Measurements from ENCODE around the gene DHFR.
A peak's percentile ranks its signal among the peaks of the same experiment; 100 is the strongest.

The DHFR gene

GRCh38 chr5:80634193-80634592, 20.6 kb downstream of the DHFR start:
- intact Hi-C loops (cut with micrococcal nuclease) = no loop called here
- Mint-ChIP-seq H3K27ac (no peak overlapping the region), H3K9me3 (no peaks in the 10 kb centered on the region), H3K27me3 (no peaks in the 10 kb centered on the region), H3K4me3 (no peak overlapping the region), H3K36me3 (ENCODE audit: low read depth) (peaks cover 27% of the 10 kb centered on the region), H3K4me1 (ENCODE audit: low read depth) (peaks cover 12% of the 10 kb centered on the region)

- Mint-ChIP-seq H3K9me3 (no peaks in the 10 kb centered on the region), H3K4me1 (ENCODE audit: low read depth) (peaks cover 12% of the 10 kb centered on the region), H3K36me3 (ENCODE audit: low read depth) (peaks cover 12% of the 10 kb centered on the region), H3K4me3 (no peak overlapping the region), H3K27me3 (no peaks in the 10 kb centered on the region), H3K27ac (no peak overlapping the region)
- intact Hi-C loops (cut with micrococcal nuclease) = no loop called here
These were observed 22.1 kb downstream of the DHFR start for GRCh38 chr5:80632700-80633099.

DNA sequence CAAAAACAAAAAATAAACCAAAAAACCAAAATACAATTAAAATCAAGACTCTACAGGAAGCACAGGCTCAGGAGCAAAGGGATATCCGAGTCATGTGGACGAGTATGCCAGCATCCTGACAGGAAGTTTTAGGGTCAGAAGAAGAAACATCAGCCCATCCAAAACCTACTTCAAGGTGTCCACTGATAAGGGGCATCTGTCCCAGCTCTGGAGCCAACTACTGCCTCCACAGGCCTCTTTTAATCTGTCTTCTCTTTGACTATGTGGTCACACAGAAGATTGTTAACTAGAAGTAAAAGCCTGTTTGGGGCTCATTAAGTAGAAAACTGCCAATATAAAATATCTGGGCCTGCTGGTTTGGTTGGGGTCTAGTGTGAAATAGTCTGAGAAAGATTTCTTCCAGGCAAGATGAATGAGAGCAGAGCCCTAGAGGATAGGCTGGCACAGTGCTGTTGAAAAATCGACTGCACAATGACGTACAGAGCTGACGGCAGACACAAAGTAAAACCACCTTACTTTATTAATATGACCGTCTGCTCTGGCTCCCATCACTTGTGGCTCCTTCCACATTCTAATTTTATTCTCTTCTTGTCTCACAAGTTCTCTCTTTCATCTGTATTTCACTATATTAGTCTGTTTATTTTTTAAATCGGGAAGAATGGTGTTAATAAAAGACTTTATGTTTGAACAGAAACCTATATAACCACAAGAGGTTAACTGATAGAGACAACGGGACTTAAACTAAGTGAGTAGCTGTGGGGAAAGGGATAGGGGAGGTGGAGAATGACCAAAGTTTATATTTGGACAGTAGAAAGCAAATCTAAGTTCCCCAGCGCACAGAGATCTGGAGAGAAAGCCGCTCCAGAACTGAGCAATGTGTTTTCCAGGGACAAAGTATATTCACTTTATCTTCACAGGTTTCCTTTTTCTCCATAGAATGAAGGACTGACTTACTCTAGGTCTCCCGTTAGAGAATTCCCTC, 23.2 kb downstream of the DHFR start:
- peaks cover 5% of the 10 kb centered on the region for H3K36me3 Mint-ChIP-seq (ENCODE audit: low read depth)
- peaks cover 12% of the 10 kb centered on the region for H3K4me1 Mint-ChIP-seq (ENCODE audit: low read depth)
- no peak overlapping the region for H3K27ac Mint-ChIP-seq
- intact Hi-C loops (cut with micrococcal nuclease) = no loop called here
- no peaks in the 10 kb centered on the region for H3K27me3 Mint-ChIP-seq
- H3K4me3 Mint-ChIP-seq = no peak overlapping the region
- H3K9me3 Mint-ChIP-seq = no peaks in the 10 kb centered on the region

GRCh38 chr5:80629281-80629680, 25.5 kb downstream of the DHFR start:
- no peaks in the 10 kb centered on the region for H3K9me3 Mint-ChIP-seq
- H3K36me3 Mint-ChIP-seq (ENCODE audit: low read depth) = no peaks in the 10 kb centered on the region
- intact Hi-C loops (cut with micrococcal nuclease) = no loop called here
- no peak overlapping the region for H3K4me3 Mint-ChIP-seq
- peak overlapping the region; percentile 63 for H3K27ac Mint-ChIP-seq
- H3K27me3 Mint-ChIP-seq = no peaks in the 10 kb centered on the region
- peaks cover 12% of the 10 kb centered on the region for H3K4me1 Mint-ChIP-seq (ENCODE audit: low read depth)

- H3K27ac Mint-ChIP-seq = no peak overlapping the region
- peaks cover 38% of the 10 kb centered on the region for H3K4me1 Mint-ChIP-seq (ENCODE audit: low read depth)
- peaks cover 16% of the 10 kb centered on the region for H3K9me3 Mint-ChIP-seq
- peaks cover 14% of the 10 kb centered on the region for H3K36me3 Mint-ChIP-seq (ENCODE audit: low read depth)
- intact Hi-C loops (cut with micrococcal nuclease) = no loop called here
- no peak overlapping the region for H3K4me3 Mint-ChIP-seq
- no peaks in the 10 kb centered on the region for H3K27me3 Mint-ChIP-seq
These were observed 29.6 kb downstream of the DHFR start for GRCh38 chr5:80625230-80625629.

DNA sequence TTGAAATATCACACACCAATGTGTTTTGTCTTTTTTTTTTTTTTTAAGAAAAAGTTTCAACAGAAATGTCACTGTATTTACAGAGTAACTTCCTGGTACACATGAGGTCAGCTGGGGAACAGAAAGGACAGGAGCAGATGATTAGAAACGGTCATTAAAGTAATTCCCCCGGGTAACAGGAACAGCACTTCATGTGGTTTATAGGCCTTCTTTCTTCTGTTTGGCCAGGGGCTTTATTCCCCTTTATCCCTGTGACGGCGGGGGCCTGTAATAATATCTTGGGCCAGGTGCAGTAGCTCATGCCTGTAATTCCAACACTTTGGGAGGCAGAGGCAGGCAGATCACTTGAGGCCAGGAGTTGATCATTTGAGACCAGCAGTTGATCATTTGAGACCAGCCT, 30.8 kb downstream of the DHFR start:
- intact Hi-C loops (cut with micrococcal nuclease) = no loop called here
- H3K27me3 Mint-ChIP-seq = no peaks in the 10 kb centered on the region
- peaks cover 33% of the 10 kb centered on the region for H3K4me1 Mint-ChIP-seq (ENCODE audit: low read depth)
- peaks cover 16% of the 10 kb centered on the region for H3K9me3 Mint-ChIP-seq
- peak overlapping the region; percentile 64 for H3K27ac Mint-ChIP-seq
- peaks cover 14% of the 10 kb centered on the region for H3K36me3 Mint-ChIP-seq (ENCODE audit: low read depth)
- no peak overlapping the region for H3K4me3 Mint-ChIP-seq

DNA sequence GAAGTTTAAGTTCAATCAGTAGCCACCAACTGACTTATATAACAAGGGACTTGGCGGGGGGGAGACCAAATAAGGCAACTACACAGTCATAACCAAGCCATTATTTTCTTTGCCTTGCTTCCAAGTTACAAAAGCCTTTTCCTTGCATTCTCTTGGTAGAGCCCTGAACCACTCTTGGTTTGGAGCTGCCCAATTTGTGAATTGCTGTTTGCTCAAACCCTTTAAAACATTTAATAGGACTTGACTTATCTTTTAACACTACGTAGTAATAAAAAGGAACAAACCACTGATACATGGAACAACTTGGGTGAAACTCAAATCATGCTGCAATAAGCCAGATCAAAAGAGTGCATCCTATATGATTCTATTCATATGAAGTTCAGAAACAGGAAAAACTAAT, 32.0 kb downstream of the DHFR start:
- H3K4me1 Mint-ChIP-seq (ENCODE audit: low read depth) = peaks cover 33% of the 10 kb centered on the region
- H3K4me3 Mint-ChIP-seq = no peak overlapping the region
- peaks cover 14% of the 10 kb centered on the region for H3K36me3 Mint-ChIP-seq (ENCODE audit: low read depth)
- no peak overlapping the region for H3K27ac Mint-ChIP-seq
- intact Hi-C loops (cut with micrococcal nuclease) = no loop called here
- peaks cover 16% of the 10 kb centered on the region for H3K9me3 Mint-ChIP-seq
- no peaks in the 10 kb centered on the region for H3K27me3 Mint-ChIP-seq

DNA sequence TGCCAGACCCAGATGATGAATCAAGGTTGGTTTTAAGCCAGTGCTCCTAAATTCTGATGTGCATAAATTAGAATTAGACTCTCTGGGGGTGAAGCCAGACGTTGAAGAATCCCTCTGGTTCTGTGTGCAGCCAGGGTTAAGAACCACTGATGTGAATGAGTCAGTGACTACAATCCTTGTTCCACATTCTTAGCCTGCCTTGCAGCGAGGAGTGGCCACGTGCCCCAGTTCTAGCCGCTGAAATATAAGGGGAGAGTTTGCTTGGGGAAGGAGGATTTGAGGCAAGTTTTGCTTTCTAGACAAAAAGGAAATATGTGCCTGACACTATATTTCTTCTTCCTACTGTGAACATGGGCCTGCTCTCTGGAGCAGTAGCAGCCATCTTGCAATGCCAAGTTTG, 34.6 kb downstream of the DHFR start:
- intact Hi-C loops (cut with micrococcal nuclease) = no loop called here
- peaks cover 14% of the 10 kb centered on the region for H3K36me3 Mint-ChIP-seq (ENCODE audit: low read depth)
- H3K27ac Mint-ChIP-seq = no peak overlapping the region
- peaks cover 33% of the 10 kb centered on the region for H3K4me1 Mint-ChIP-seq (ENCODE audit: low read depth)
- no peaks in the 10 kb centered on the region for H3K27me3 Mint-ChIP-seq
- peaks cover 16% of the 10 kb centered on the region for H3K9me3 Mint-ChIP-seq
- H3K4me3 Mint-ChIP-seq = no peak overlapping the region

DNA sequence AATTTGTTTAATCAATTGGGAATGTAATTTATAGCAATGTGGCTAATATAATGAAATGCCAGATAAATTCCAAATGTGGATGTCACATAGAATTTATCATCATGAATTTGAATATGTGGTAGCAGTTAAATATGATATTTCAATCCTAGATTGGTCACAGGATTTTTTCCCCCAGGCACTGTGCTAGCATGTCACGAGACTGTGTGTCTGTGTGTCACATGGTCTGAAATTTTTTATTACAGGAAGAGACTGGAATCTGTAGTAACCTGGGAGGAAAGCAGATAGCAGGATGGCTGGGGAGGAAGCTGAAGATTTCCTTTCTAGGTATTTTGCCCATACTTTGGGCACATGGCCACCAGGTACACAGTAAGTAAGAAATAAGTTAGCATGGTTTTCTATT, 35.7 kb downstream of the DHFR start:
- no peak overlapping the region for H3K27ac Mint-ChIP-seq
- intact Hi-C loops (cut with micrococcal nuclease) = no loop called here
- no peak overlapping the region for H3K4me3 Mint-ChIP-seq
- no peaks in the 10 kb centered on the region for H3K27me3 Mint-ChIP-seq
- H3K36me3 Mint-ChIP-seq (ENCODE audit: low read depth) = peaks cover 14% of the 10 kb centered on the region
- peaks cover 31% of the 10 kb centered on the region for H3K4me1 Mint-ChIP-seq (ENCODE audit: low read depth)
- peaks cover 16% of the 10 kb centered on the region for H3K9me3 Mint-ChIP-seq

DNA sequence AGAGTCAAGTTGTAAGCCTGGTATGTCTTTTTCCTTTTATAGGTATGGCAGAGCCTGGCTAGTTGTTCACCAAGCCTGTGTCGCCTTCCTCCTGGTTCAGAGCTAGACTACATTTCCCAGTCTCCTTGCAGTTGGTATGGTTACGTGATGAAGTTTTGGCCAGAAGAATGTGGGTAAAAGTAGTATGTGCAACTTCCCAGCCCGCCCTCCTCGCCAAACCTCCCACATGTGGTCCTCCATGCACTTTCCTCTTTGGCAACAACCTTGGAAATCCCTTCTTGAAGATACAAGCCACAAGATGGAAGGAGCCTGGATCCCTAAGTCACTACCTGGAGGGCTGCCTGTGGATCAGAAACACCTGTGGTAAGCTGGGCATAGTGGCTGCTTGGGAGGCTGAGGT, 36.3 kb downstream of the DHFR start:
- Mint-ChIP-seq H3K4me1 (ENCODE audit: low read depth) (peaks cover 24% of the 10 kb centered on the region), H3K27ac (no peak overlapping the region), H3K27me3 (no peaks in the 10 kb centered on the region), H3K4me3 (no peak overlapping the region), H3K36me3 (ENCODE audit: low read depth) (peaks cover 14% of the 10 kb centered on the region), H3K9me3 (peaks cover 16% of the 10 kb centered on the region)
- intact Hi-C loops (cut with micrococcal nuclease) = no loop called here

GRCh38 chr5:80615266-80615914, 39.4 kb downstream of the DHFR start:
- Mint-ChIP-seq H3K27me3 (no peaks in the 10 kb centered on the region), H3K27ac (no peak overlapping the region), H3K9me3 (peaks cover 10% of the 10 kb centered on the region), H3K4me3 (no peak overlapping the region), H3K36me3 (ENCODE audit: low read depth) (peaks cover under 1% of the 10 kb centered on the region), H3K4me1 (ENCODE audit: low read depth) (peaks cover 5% of the 10 kb centered on the region)
- intact Hi-C loops (cut with micrococcal nuclease) = no loop called here

GRCh38 chr5:80609692-80610091, 45.1 kb downstream of the DHFR start:
- H3K27me3 Mint-ChIP-seq = no peaks in the 10 kb centered on the region
- no peak overlapping the region for H3K27ac Mint-ChIP-seq
- intact Hi-C loops (cut with micrococcal nuclease) = no loop called here
- peaks cover 9% of the 10 kb centered on the region for H3K9me3 Mint-ChIP-seq
- no peak overlapping the region for H3K4me3 Mint-ChIP-seq
- peaks cover 17% of the 10 kb centered on the region for H3K4me1 Mint-ChIP-seq (ENCODE audit: low read depth)
- no peaks in the 10 kb centered on the region for H3K36me3 Mint-ChIP-seq (ENCODE audit: low read depth)

DNA sequence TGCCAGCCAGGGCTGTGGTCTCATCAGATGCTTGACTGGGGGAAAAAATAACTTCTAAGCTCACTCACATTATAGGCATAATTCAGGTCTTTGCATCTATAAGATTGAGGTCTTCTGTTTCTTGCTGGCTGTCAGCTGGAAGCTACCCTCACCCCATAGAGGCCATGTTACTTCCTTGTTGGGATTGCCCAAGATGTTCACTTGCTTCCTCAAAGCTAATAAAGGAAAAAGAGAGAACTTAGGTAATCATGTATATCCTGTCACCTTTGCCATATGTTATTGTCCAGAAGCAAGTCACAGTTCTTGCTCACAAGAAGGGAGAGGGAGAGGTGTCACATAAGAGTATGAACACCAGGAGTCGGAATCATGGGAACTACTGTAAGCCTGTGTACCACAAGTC, 46.1 kb downstream of the DHFR start:
- intact Hi-C loops (cut with micrococcal nuclease) = no loop called here
- no peak overlapping the region for H3K4me3 Mint-ChIP-seq
- H3K9me3 Mint-ChIP-seq = peaks cover 9% of the 10 kb centered on the region
- peaks cover 17% of the 10 kb centered on the region for H3K4me1 Mint-ChIP-seq (ENCODE audit: low read depth)
- no peaks in the 10 kb centered on the region for H3K27me3 Mint-ChIP-seq
- no peaks in the 10 kb centered on the region for H3K36me3 Mint-ChIP-seq (ENCODE audit: low read depth)
- no peak overlapping the region for H3K27ac Mint-ChIP-seq

GRCh38 chr5:80607832-80608231, 47.0 kb downstream of the DHFR start:
- Mint-ChIP-seq H3K4me1 (ENCODE audit: low read depth) (peaks cover 17% of the 10 kb centered on the region), H3K9me3 (peaks cover 9% of the 10 kb centered on the region), H3K27ac (no peak overlapping the region), H3K27me3 (no peaks in the 10 kb centered on the region), H3K36me3 (ENCODE audit: low read depth) (no peaks in the 10 kb centered on the region), H3K4me3 (no peak overlapping the region)
- intact Hi-C loops (cut with micrococcal nuclease) = no loop called here

Data from dendritic cell treated with granulocyte-macrophage colony-stimulating factor and Interleukin-4, amounts not matched to agents 40 ng/mL and 50 ng/mL, for 4 days (primary cell).